Astrocyte (in vitro differentiated cells and primary cell): ENCODE measurements around the gene HOXB1. TPM values are rescaled to one million over a fixed set of nuclear protein-coding genes. Genes with fewer than 3 reads are reported as not detected.
A peak's percentile ranks its signal among the peaks of the same experiment; 100 is the strongest.

Experiments used
- DNase-seq: peaks from one replicate; pipeline ENCODE4 v3.0.0-alpha.2; 2010; ENCODE audit warnings: low read depth
- FAIRE-seq: peaks from 2 replicates; lab custom pipeline; 2011; peaks lifted over from hg19 to GRCh38; lab: Jason Lieb, UNC
- H2AFZ ChIP-seq: 2 replicates; pipeline ENCODE4 v1.6.0; 2012; ENCODE audit warnings: low read depth, low read length, inconsistent platforms
- H3K27ac ChIP-seq: 2 replicates; pipeline ENCODE4 v1.5.1; 2011; ENCODE audit warnings: low read depth, low read length, inconsistent platforms
- H3K27me3 ChIP-seq: 2 replicates; pipeline ENCODE4 v1.6.0; 2011; ENCODE audit warnings: low read length, inconsistent platforms; ENCODE audit not compliant: insufficient read depth
- H3K36me3 ChIP-seq: 2 replicates; pipeline ENCODE4 v1.5.1; 2011; ENCODE audit warnings: low read length, inconsistent platforms; ENCODE audit not compliant: insufficient read depth
- H3K4me1 ChIP-seq: 2 replicates; pipeline ENCODE4 v1.5.1; 2011; ENCODE audit warnings: low read length, inconsistent platforms; ENCODE audit not compliant: insufficient read depth
- H3K4me2 ChIP-seq: 2 replicates; pipeline ENCODE4 v1.6.0; 2012; ENCODE audit warnings: low read length, inconsistent platforms
- H3K4me3 ChIP-seq: 2 replicates; pipeline ENCODE4 v1.5.1; 2011; ENCODE audit warnings: low read depth, mild to moderate bottlenecking, low read length, inconsistent platforms; ENCODE audit not compliant: insufficient read depth
- H3K79me2 ChIP-seq: 2 replicates; pipeline ENCODE4 v1.6.0; 2012; ENCODE audit warnings: mild to moderate bottlenecking, low read length, inconsistent platforms; ENCODE audit not compliant: insufficient read depth
- H3K9ac ChIP-seq: 2 replicates; pipeline ENCODE4 v1.6.0; 2012; ENCODE audit warnings: mild to moderate bottlenecking, low read length, inconsistent platforms
- H3K9me3 ChIP-seq: 2 replicates; pipeline ENCODE4 v1.5.1; 2012; ENCODE audit warnings: low read depth, mild to moderate bottlenecking, low read length, inconsistent platforms; ENCODE audit not compliant: insufficient read depth
- H4K20me1 ChIP-seq: 2 replicates; pipeline ENCODE4 v1.6.0; 2012; ENCODE audit warnings: low read length, inconsistent platforms; ENCODE audit not compliant: insufficient read depth
- H3K27ac Mint-ChIP-seq: one replicate; pipeline ENCODE4 v1.8.0; 2021; ENCODE audit warnings: mild to moderate bottlenecking, mixed read lengths; ENCODE audit not compliant: unreplicated experiment
- H3K27me3 Mint-ChIP-seq: one replicate; pipeline ENCODE4 v1.8.0; 2021; ENCODE audit warnings: low read depth, mixed read lengths; ENCODE audit not compliant: unreplicated experiment
- H3K36me3 Mint-ChIP-seq: one replicate; pipeline ENCODE4 v1.8.0; 2021; ENCODE audit warnings: low read depth, mixed read lengths; ENCODE audit not compliant: unreplicated experiment
- H3K4me1 Mint-ChIP-seq: one replicate; pipeline ENCODE4 v1.8.0; 2021; ENCODE audit warnings: low read depth, mixed read lengths; ENCODE audit not compliant: unreplicated experiment
- H3K4me3 Mint-ChIP-seq: one replicate; pipeline ENCODE4 v1.8.0; 2021; ENCODE audit warnings: mild to moderate bottlenecking, moderate library complexity, mixed read lengths; ENCODE audit not compliant: unreplicated experiment
- H3K9me3 Mint-ChIP-seq: one replicate; pipeline ENCODE4 v1.8.0; 2021; ENCODE audit warnings: mild to moderate bottlenecking, mixed read lengths; ENCODE audit not compliant: unreplicated experiment
- CTCF ChIP-seq: IDR thresholded peaks from 2 replicates; pipeline ENCODE4 v1.5.1; 2011; ENCODE audit warnings: low read depth, mild to moderate bottlenecking, inconsistent platforms, low read length, moderate library complexity; ENCODE audit not compliant: insufficient read depth
- EZH2 ChIP-seq: IDR thresholded peaks from 2 replicates; pipeline ENCODE4 v1.6.1; 2012; ENCODE audit warnings: mild to moderate bottlenecking, low read length, inconsistent platforms; ENCODE audit not compliant: insufficient read depth
- total RNA-seq: library from RNA; stranded (reverse); gene quantifications from 2 replicates; pipeline ENCODE4 v1.2.1, GENCODE V29; 2021

Gene HOXB1
- total RNA-seq, 1 donor from 2014 or later = not detected

DNA sequence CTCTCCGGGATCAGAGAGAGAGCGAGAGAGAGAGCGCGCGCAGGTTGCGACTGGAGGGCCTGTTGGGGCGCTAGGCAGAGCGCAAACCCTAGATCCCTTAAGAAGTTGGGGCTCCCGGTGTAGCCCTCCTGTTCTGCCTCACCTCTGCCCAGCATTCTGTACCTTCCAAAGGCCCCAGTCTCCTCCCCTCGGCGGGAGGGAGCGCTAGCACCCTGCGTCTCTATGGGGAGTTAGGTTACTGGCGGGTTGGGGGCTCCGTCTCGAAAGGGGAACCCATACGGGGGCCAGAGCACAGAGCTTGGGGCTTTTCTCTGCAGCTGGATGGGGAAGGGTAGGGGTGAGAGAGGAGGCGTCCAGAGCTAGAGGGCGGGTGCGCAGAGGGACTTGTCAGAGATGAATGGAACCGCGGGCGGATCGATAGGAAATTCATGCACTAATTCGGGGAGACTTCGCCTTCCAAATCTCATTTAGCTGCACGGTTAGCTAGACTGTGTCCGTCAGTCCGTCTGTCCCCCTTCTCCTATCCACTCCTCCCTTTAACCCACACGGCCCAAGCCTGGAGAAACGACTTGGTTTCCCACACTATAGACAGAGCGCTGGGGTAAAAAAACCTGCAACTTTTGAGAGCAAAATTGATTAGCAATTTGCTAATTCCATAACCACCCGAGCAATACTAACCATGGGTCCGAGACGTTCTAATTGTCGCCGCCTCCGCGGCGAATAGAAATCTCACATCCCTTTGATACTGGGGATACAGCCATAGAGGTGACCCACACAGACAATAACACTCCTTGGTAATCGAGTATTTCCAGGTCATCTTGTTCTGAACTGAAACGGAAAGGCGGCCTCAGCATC, 48.0 kb upstream of the HOXB1 start:
- Histone ChIP-seq H4K20me1 (peaks cover 4% of the 10 kb centered on the region), H2AFZ (no peak overlapping the region), H3K79me2 (peaks cover 70% of the 10 kb centered on the region), H3K27me3 (peaks cover 86% of the 10 kb centered on the region), H3K27ac (peak overlapping the region; percentile 64), H3K9ac (peak overlapping the region; percentile 82), H3K4me2 (peak overlapping the region; percentile 84), H3K9me3 (no peaks in the 10 kb centered on the region), H3K4me3 (peak overlapping the region; percentile 43), H3K4me1 (peaks cover 13% of the 10 kb centered on the region), H3K36me3 (no peaks in the 10 kb centered on the region)
- Mint-ChIP-seq H3K27me3 (peaks cover 78% of the 10 kb centered on the region), H3K4me1 (no peaks in the 10 kb centered on the region), H3K36me3 (peaks cover 3% of the 10 kb centered on the region), H3K27ac (no peak overlapping the region), H3K4me3 (no peak overlapping the region), H3K9me3 (peaks cover 36% of the 10 kb centered on the region)
- peak; percentile 75 for TF ChIP-seq EZH2
- TF ChIP-seq CTCF = no peak
- DNase-seq (peak; percentile 32), FAIRE-seq (no peak)

DNA sequence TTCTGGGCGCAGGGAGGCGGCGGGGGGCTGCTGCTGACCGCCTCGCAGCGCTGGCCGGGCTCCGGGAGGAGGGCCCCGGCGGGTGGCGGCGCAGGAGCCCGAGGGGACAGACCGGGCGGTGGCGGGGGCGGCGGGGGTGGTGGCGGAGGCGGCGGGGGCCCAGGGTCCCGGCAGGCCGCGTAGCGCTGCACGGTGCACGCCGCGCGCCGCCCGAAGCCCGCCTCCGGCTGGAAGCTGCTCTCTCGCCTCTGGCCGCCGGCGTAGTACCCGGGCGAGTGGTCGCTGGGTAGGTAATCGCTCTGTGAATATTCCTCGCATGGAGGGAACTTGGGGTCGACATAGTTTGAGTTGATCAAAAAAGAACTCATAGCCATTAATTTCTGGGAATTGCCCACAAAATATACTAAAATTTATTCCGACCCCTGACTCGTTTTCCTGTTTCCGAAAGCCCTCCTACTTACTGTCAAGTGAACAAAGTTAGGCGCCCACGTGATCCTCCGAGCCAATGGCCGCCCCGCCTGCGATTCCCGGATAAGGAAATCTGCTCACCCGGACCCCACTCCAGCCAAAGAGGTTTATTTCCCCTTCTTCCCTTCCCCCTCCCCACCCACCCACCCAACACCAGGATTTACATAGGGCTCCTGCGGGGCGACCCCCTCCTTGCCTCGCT, 47.3 kb upstream of the HOXB1 start, which contains the start of gene HOXB4:
HOXB4 (minus strand) TSS at position 405 of the 670 bp plus-strand sequence; CDS start at position 374, 31 bp downstream.
- Histone ChIP-seq H3K9me3 (no peaks in the 10 kb centered on the region), H3K27ac (peak within 1 kb of the TSS; percentile 77), H3K36me3 (no peaks in the 10 kb centered on the region), H3K4me3 (peak within 1 kb of the TSS; percentile 58), H4K20me1 (peaks cover 4% of the 10 kb centered on the region), H3K9ac (peak within 1 kb of the TSS; percentile 82), H3K79me2 (peaks cover 72% of the 10 kb centered on the region), H3K4me1 (peaks cover 13% of the 10 kb centered on the region), H3K4me2 (peak within 1 kb of the TSS; percentile 84), H3K27me3 (peaks cover 87% of the 10 kb centered on the region), H2AFZ (no peak within 1 kb of the TSS)
- H3K9me3 Mint-ChIP-seq = peaks cover 33% of the 10 kb centered on the region
- no peaks in the 10 kb centered on the region for H3K4me1 Mint-ChIP-seq
- TF ChIP-seq EZH2 (no peak), CTCF (no peak)
- FAIRE-seq (no peak), DNase-seq (peak; percentile 78)
- H3K4me3 Mint-ChIP-seq = no peak within 1 kb of the TSS
- H3K27ac Mint-ChIP-seq = no peak within 1 kb of the TSS
- H3K36me3 Mint-ChIP-seq = peaks cover 3% of the 10 kb centered on the region
- peaks cover 71% of the 10 kb centered on the region for H3K27me3 Mint-ChIP-seq
